ENCODE measurements around the gene DGKZ.

GRCh38 chr11:46307369-46307768 is 39.9 kb upstream of the DGKZ start:
- TF ChIP-seq CTCF (IDR thresholded peaks at IDR 0.05; ENCODE audit: insufficient read depth, low read length) (no peak), GABPA (IDR thresholded peaks at IDR 0.05; ENCODE audit: low read depth) (no peak), SPI1 (IDR thresholded peaks at IDR 0.05; ENCODE audit: borderline replicate concordance, low read depth) (no peak), REST (IDR thresholded peaks at IDR 0.05; ENCODE audit: insufficient replicate concordance, low read depth) (no peak)

Measured in HL-60 (cell line).